K562 (cell line): ENCODE results near the gene FGGY. TPM values are rescaled to one million over a fixed set of nuclear protein-coding genes. Genes with fewer than 3 reads are reported as not detected.

Experiments
- ATAC-seq: fragments of 200-7000 bp; cut with Tn5 transposase; 3 replicates; pipeline ENCODE4 v1.9.1; 2020; ENCODE audit warnings: moderate library complexity
- BruUV-seq: library from RNA; stranded (reverse); fragments of 400-500 nt; replicated peaks from 2 replicates; lab custom pipeline; 2021; lab: Mats Ljungman, UMichigan
- CTCF ChIA-PET: fragments of 300-600 bp; formaldehyde crosslinking; extraction: SDS; loops from one replicate; lab custom pipeline; 2021; ENCODE audit warnings: low intra/inter-chr PET ratio; lab: Yijun Ruan, JAX
- POLR2A ChIA-PET: fragments of 300-600, 350-650 bp; sonication (Branson Sonifier 250); formaldehyde crosslinking; extraction: SDS; loops from one replicate; lab custom pipeline; 2021; ENCODE audit warnings: antibody characterized with exemption, inconsistent platforms; lab: Yijun Ruan, JAX
- DNase-seq, 4 experiments: peaks; one replicate each; pipeline versions ENCODE4 v3.0.0 to v3.0.0-alpha.2; 2011 to 2018; ENCODE audit warnings: low spot score in 3 of 4, mixed read lengths in 3 of 4; ENCODE audit errors: extremely low read depth in 1 of 4
- FAIRE-seq: peaks from 2 replicates; lab custom pipeline; 2011; peaks lifted over from hg19 to GRCh38; lab: Jason Lieb, UNC
- H2AFZ ChIP-seq: 2 replicates; pipeline ENCODE4 v1.6.0; 2011; ENCODE audit warnings: low read depth, low read length, control low read depth, inconsistent platforms
- H3K27ac ChIP-seq: fragments of 200-600 bp; 3 replicates; pipeline ENCODE4 v1.8.0; 2011; ENCODE audit warnings: low read depth, mild to moderate bottlenecking, control low read depth, inconsistent platforms, low read length, moderate library complexity, mixed read lengths; ENCODE audit errors: extremely low read depth
- H3K27me3 ChIP-seq, 2 experiments: fragments of 300-600 bp in 1 of 2; 2 replicates in 1 of 2; 3 replicates in 1 of 2; pipeline versions ENCODE4 v1.6.0 to v1.8.0; 2011; ENCODE audit warnings: inconsistent platforms in 2 of 2, low read length in 2 of 2, mild to moderate bottlenecking in 1 of 2, mixed read lengths in 1 of 2, moderate library complexity in 1 of 2; ENCODE audit not compliant: control insufficient read depth in 2 of 2, insufficient read depth in 2 of 2
- H3K36me3 ChIP-seq: fragments of 300-600 bp; 3 replicates; pipeline ENCODE4 v1.8.0; 2011; ENCODE audit warnings: mild to moderate bottlenecking, low read length, inconsistent platforms; ENCODE audit not compliant: control insufficient read depth, insufficient read depth
- H3K4me1 ChIP-seq, 2 experiments: fragments of 200-600 bp in 1 of 2; replicated peaks in 1 of 2; 2 replicates in 1 of 2; 3 replicates in 1 of 2; pipeline versions ENCODE4 v1.5.1 to v1.8.0; 2011; ENCODE audit warnings: inconsistent platforms in 2 of 2, low read length in 2 of 2, mild to moderate bottlenecking in 1 of 2, mixed read lengths in 1 of 2, moderate library complexity in 1 of 2; ENCODE audit not compliant: control insufficient read depth in 2 of 2, insufficient read depth in 2 of 2
- H3K4me2 ChIP-seq: 2 replicates; pipeline ENCODE4 v1.6.1; 2011; ENCODE audit warnings: low read length, control low read depth, inconsistent platforms, mixed read lengths; ENCODE audit not compliant: insufficient read depth
- H3K4me3 ChIP-seq: fragments of 200-600 bp; sonication (generic), shearing (Covaris generic); 2 replicates; pipeline ENCODE4 v1.5.1; 2016; ENCODE audit warnings: control low read depth, inconsistent platforms
- H3K79me2 ChIP-seq: fragments of 200-600 bp; 3 replicates; pipeline ENCODE4 v1.8.0; 2011; ENCODE audit warnings: low read length, inconsistent platforms; ENCODE audit not compliant: control insufficient read depth, insufficient read depth
- H3K9ac ChIP-seq, 2 experiments: 2 replicates each; pipeline versions ENCODE4 v1.6.0 to v1.6.1; 2011; ENCODE audit warnings: low read depth in 2 of 2, low read length in 2 of 2, control low read depth in 1 of 2, inconsistent platforms in 1 of 2, mild to moderate bottlenecking in 1 of 2, mixed read lengths in 1 of 2; ENCODE audit not compliant: insufficient read depth in 1 of 2
- H3K9me1 ChIP-seq: one replicate; pipeline ENCODE4 v1.6.0; 2011; ENCODE audit warnings: inconsistent platforms, mild to moderate bottlenecking, low read length, moderate library complexity; ENCODE audit not compliant: control insufficient read depth, insufficient read depth
- H3K9me3 ChIP-seq: replicated peaks from 2 replicates; pipeline ENCODE4 v1.5.1; 2011; ENCODE audit warnings: low read depth, low read length, inconsistent platforms; ENCODE audit not compliant: control insufficient read depth, insufficient read depth
- H4K20me1 ChIP-seq: replicated peaks from 2 replicates; pipeline ENCODE4 v1.6.1; 2011; ENCODE audit warnings: low read length, inconsistent platforms, mixed read lengths; ENCODE audit not compliant: control insufficient read depth, insufficient read depth
- BCLAF1 ChIP-seq, 2 experiments: fragments of 450-650 bp in 1 of 2; IDR thresholded peaks; 2 replicates each; pipeline ENCODE4 v1.6.1; 2011 to 2017; ENCODE audit warnings: low read depth in 2 of 2, antibody characterized with exemption in 1 of 2, borderline replicate concordance in 1 of 2, low read length in 1 of 2, mild to moderate bottlenecking in 1 of 2, mixed read lengths in 1 of 2; ENCODE audit not compliant: control insufficient read depth in 1 of 2
- CBX8 ChIP-seq: fragments of 200-600 bp; sonication (generic); IDR thresholded peaks from 2 replicates; pipeline ENCODE4 v1.6.1; 2012; ENCODE audit warnings: borderline replicate concordance, mixed run types, low read depth, mild to moderate bottlenecking, moderate library complexity, mixed read lengths, low read length, control low read depth, inconsistent platforms; ENCODE audit not compliant: poor library complexity, severe bottlenecking; ENCODE audit errors: extremely low read depth
- CEBPG ChIP-seq, 3 experiments: fragments of 200-800 bp in 1 of 3; sonication (Bioruptor generic) in 1 of 3; sonication (generic) in 1 of 3; formaldehyde crosslinking in 1 of 3; IDR thresholded peaks in 2 of 3; conservative IDR thresholded peaks in 1 of 3; 2 replicates each; pipeline versions ENCODE4 v1.6.1 to v1.8.0; 2016 to 2022; ENCODE audit warnings: missing compliant biosample characterization in 2 of 3, missing genetic modification characterization in 2 of 3, mild to moderate bottlenecking in 1 of 3, missing genetic modification reagents in 1 of 3
- CGGBP1 ChIP-seq: fragments of 250-450 bp; sonication (Bioruptor Pico); IDR thresholded peaks from 2 replicates; pipeline ENCODE4 v1.9.0; 2021; ENCODE audit warnings: mild to moderate bottlenecking
- FOXJ2 ChIP-seq: fragments of 200-800 bp; sonication (Bioruptor generic); IDR thresholded peaks from 2 replicates; pipeline ENCODE4 v1.6.1; 2016; ENCODE audit warnings: missing genetic modification characterization, missing compliant biosample characterization
- HNRNPUL1 ChIP-seq: fragments of 200-400 bp; formaldehyde crosslinking; IDR thresholded peaks from 2 replicates; pipeline ENCODE4 v1.6.1; 2017; ENCODE audit warnings: low read length
- LEF1 ChIP-seq: fragments of 450-650 bp; IDR thresholded peaks from 2 replicates; pipeline ENCODE4 v1.6.1; 2016; ENCODE audit warnings: mild to moderate bottlenecking
- POLR3G ChIP-seq: IDR thresholded peaks from 2 replicates; pipeline ENCODE4 v1.6.1; 2011; ENCODE audit not compliant: insufficient read length, insufficient replicate concordance; ENCODE audit errors: extremely low read depth
- SMAD3 ChIP-seq: fragments of 450-650 bp; formaldehyde crosslinking; conservative IDR thresholded peaks from 2 replicates; pipeline ENCODE4 v1.4.0; 2020; ENCODE audit warnings: mild to moderate bottlenecking
- WGBS: fragments of 100-300 bp; shearing (Covaris generic); methylation state at CpG from one replicate; pipeline ENCODE4 v1.1.6; 2016; ENCODE audit warnings: low coverage, mixed read lengths; ENCODE audit not compliant: insufficient coverage; ENCODE audit errors: missing lambda C conversion rate; 5-methylcytosine and 5-hydroxymethylcytosine counted together
- in situ Hi-C: fragments of 300-500 bp; cut with MboI; formaldehyde crosslinking; loops from 4 replicates; pipeline ENCODE4 v1.15.0; 2018; ENCODE audit warnings: inconsistent platforms, mixed read lengths
- intact Hi-C: fragments of 100-400 bp; cut with micrococcal nuclease; formaldehyde crosslinking; loops from 2 replicates; pipeline ENCODE4 v1.14.2; 2022
- polyA plus RNA-seq, 8 experiments: library from polyadenylated mRNA; depleted of rRNA in 4 of 8; stranded (reverse) in 5 of 8; unstranded in 3 of 8; fragments of >200 nt; fragmentation: Nextera tagmentation in 2 of 8; fragmentation: Illumina TruSeq in 1 of 8; extraction: Ambion mirVana in 2 of 8; extraction: Trizol in 1 of 8; gene quantifications; 2 replicates each; pipeline versions ENCODE4 v1.2.1 to v1.2.3, GENCODE V29; 2011 to 2014; ENCODE audit warnings: inconsistent platforms in 1 of 8, missing spikeins in 1 of 8
- total RNA-seq, 7 experiments: library from RNA; depleted of rRNA in 6 of 7; stranded (reverse); fragments of >200 nt in 6 of 7; fragmentation: Illumina TruSeq in 2 of 7; extraction: Trizol in 2 of 7; gene quantifications; 2 replicates each; pipeline versions ENCODE4 v1.2.1 to v1.2.3, GENCODE V29; 2011 to 2021; ENCODE audit warnings: low replicate concordance in 1 of 7

FGGY gene
- total and polyA plus RNA-seq, 9 of the 15 experiments (the other 6 are each of a cell fraction or from before 2014, with no cell fraction given), result 9.7 to 19.2 (median 12.6) TPM

GRCh38 chr1:59671066-59671952 is 374.4 kb downstream of the FGGY start:
- 8% methylated on average over 5 of the region's 5 CpGs for WGBS
- no peak for FAIRE-seq
- ChIA-PET POLR2A (interaction anchor here (0.6 kb wide), 1 partner anchor 12 kb away, joined by 3 read pairs; no protein-coding TSS in a partner anchor), CTCF (no interaction called here)
- no peak overlapping the region for H3K4me2 ChIP-seq
- no peaks in the 10 kb centered on the region for H4K20me1 ChIP-seq
- TF ChIP-seq LEF1, result no peak
- no peak for TF ChIP-seq FOXJ2 (tag)
- no peak for TF ChIP-seq SMAD3
- no peak for TF ChIP-seq CGGBP1 (CRISPR knock-in tag)
- no peak for TF ChIP-seq BCLAF1 (IDR thresholded peaks at IDR 0.05; ENCODE audit: borderline replicate concordance in 1 of 2, control insufficient read depth in 1 of 2, low read depth in 2 of 2, low read length in 1 of 2)
- TF ChIP-seq HNRNPUL1, result no peak
- TF ChIP-seq CEBPG (CRISPR knock-in tag; IDR thresholded peaks at IDR 0.05), result no peak
- TF ChIP-seq CEBPG (tag; conservative IDR thresholded peaks at IDR 0.05 in 1 of 2, IDR thresholded peaks at IDR 0.05 in 1 of 2), result no peak
- no peak for TF ChIP-seq CBX8
- no peak for TF ChIP-seq POLR3G
- TF ChIP-seq, all 486 proteins: peak for 0
- H2AFZ ChIP-seq, result no peak overlapping the region
- DNase-seq (no peak), ATAC-seq (no peak)
- intact Hi-C loops, result no loop called here
- no peaks in the 10 kb centered on the region for H3K9me3 ChIP-seq
- H3K27me3 ChIP-seq, result peaks cover 6% of the 10 kb centered on the region in 2 experiments; a peak in 4 of 5 replicates
- H3K36me3 ChIP-seq, result no peaks in the 10 kb centered on the region
- H3K79me2 ChIP-seq, result no peaks in the 10 kb centered on the region
- no TSS peak for BruUV-seq
- in situ Hi-C loops, result no loop called here
- no peak overlapping the region for H3K4me3 ChIP-seq
- no peaks in the 10 kb centered on the region for H3K4me1 ChIP-seq
- H3K27ac ChIP-seq, result no peak overlapping the region
- H3K9me1 ChIP-seq, result no peaks in the 10 kb centered on the region
- no peak overlapping the region for H3K9ac ChIP-seq
